ENCODE measurements around the gene KCNQ1.

The KCNQ1 gene

DNA sequence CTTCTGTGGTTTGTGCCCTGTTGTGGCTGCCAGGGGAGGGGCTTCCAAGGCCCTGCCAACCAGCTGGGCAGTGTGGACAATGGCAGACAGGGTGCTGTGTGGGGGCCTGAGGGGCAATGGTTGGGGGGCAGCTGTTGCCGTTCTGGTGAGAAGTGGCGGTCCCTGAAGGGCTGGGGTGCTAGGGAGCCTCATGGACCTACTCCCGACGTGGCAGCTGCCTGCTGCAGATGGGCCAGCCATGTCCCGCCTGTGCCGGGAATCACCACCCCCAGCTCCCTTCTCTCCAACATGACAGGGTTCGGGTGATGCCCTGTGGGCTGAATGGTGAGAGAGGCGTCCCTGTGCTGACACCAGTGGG, 74.2 kb downstream of the KCNQ1 start:
- Histone ChIP-seq H3K27me3 (replicated peaks; ENCODE audit: control insufficient read depth, insufficient read depth, low read length) (no peaks in the 10 kb centered on the region), H3K36me3 (ENCODE audit: control insufficient read depth, insufficient read depth, low read length) (no peaks in the 10 kb centered on the region), H3K4me3 (replicated peaks; ENCODE audit: low read depth, low read length) (no peak overlapping the region)
- TF ChIP-seq, protein P1, sequence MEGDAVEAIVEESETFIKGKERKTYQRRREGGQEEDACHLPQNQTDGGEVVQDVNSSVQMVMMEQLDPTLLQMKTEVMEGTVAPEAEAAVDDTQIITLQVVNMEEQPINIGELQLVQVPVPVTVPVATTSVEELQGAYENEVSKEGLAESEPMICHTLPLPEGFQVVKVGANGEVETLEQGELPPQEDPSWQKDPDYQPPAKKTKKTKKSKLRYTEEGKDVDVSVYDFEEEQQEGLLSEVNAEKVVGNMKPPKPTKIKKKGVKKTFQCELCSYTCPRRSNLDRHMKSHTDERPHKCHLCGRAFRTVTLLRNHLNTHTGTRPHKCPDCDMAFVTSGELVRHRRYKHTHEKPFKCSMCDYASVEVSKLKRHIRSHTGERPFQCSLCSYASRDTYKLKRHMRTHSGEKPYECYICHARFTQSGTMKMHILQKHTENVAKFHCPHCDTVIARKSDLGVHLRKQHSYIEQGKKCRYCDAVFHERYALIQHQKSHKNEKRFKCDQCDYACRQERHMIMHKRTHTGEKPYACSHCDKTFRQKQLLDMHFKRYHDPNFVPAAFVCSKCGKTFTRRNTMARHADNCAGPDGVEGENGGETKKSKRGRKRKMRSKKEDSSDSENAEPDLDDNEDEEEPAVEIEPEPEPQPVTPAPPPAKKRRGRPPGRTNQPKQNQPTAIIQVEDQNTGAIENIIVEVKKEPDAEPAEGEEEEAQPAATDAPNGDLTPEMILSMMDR (IDR thresholded peaks at IDR 0.05; ENCODE audit: insufficient read depth, low read length, poor library complexity, severe bottlenecking): no peak
- DNase-seq (ENCODE audit: extremely low read depth, insufficient read length): no peak

DNA sequence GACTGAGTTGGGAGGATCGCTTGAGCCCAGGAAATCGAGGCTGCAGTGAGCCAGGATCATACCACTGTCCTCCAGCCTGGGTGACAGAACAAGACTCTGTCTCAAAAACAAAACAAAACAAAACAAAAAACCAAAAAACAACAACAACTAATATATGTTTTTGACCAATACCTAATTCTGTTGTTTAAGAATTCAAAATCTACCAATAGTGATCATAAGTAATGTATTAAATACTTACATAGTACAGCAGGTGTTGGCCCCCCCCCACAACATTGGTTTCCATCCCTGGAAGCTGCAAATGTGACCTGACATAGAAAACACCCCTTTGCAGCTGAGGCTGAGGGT, 74.7 kb downstream of the KCNQ1 start:
- no peaks in the 10 kb centered on the region for H3K36me3 ChIP-seq (ENCODE audit: control insufficient read depth, insufficient read depth, low read length)
- no peaks in the 10 kb centered on the region for H3K27me3 ChIP-seq (replicated peaks; ENCODE audit: control insufficient read depth, insufficient read depth, low read length)

DNA sequence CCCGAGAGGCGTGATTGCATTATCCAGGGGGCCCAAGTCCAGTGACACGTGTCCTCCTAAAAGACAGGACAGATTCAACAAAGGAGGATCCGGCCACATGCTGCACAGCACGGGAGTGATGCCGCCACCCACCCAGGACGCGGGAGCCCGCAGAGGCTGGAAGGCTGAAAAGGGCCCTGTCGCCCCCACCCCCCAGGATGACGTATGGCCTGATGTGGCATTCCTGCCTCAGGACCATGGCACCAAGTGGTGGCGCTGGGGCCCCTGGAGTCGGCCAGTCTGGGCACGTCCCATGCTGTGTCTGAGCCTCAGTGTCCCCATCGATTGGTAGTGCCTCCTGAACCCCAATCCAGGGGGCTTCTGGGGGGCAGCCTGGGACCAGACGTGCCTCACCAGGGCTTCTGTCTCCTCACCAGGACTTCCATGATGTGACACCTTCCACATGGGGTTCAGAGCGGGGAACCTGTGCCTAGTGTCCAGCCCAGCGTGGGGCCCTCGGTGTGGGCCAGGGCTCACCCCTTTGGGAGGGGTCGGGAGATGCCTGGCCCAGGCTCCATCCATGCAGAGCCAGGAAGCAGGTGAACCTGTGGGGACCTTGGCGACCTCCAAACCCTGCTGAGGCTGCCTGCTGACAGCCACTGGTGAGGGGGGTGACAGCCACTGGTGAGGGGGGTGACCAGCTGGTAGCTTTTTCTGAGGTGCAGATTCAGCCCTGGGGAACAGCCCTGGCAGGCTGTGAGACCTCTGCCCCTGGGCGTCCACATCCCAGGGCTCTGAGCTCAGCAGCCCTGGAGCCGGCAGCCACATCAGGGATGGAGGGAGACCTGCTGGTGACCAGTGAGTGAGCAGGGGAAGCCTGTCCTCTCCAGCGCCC, 75.3 kb downstream of the KCNQ1 start:
- no peak overlapping the region for H3K4me3 ChIP-seq (replicated peaks; ENCODE audit: low read depth, low read length)
- H3K36me3 ChIP-seq (ENCODE audit: control insufficient read depth, insufficient read depth, low read length): no peaks in the 10 kb centered on the region
- DNase-seq (ENCODE audit: extremely low read depth, insufficient read length): no peak
- TF ChIP-seq, protein P1 (IDR thresholded peaks at IDR 0.05; ENCODE audit: insufficient read depth, low read length, poor library complexity, severe bottlenecking): no peak
- no peaks in the 10 kb centered on the region; the same call in 1 of the 2 replicates for H3K27me3 ChIP-seq (replicated peaks; ENCODE audit: control insufficient read depth, insufficient read depth, low read length)

More for the DNA sequence above, 74.7 kb downstream of the KCNQ1 start:
- DNase-seq (ENCODE audit: extremely low read depth, insufficient read length): no peak
- H3K4me3 ChIP-seq (replicated peaks; ENCODE audit: low read depth, low read length): no peak overlapping the region
- TF ChIP-seq, protein P1 (IDR thresholded peaks at IDR 0.05; ENCODE audit: insufficient read depth, low read length, poor library complexity, severe bottlenecking): no peak

DNA sequence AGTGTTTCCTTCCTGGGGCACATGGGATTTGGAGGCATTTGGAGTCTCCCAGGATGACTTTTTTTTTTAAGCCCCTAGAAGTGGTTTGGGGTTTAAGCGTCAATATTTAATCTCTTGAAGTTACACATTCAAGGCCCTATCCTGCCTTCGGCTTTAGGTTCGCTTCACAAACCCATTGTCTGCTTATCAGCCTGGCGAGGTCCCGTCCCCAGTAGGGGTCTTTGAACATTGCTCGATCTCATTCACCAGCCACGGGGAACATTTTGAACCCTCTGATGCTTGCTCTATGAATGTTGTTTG, 75.9 kb downstream of the KCNQ1 start:
- TF ChIP-seq, protein P1 (IDR thresholded peaks at IDR 0.05; ENCODE audit: insufficient read depth, low read length, poor library complexity, severe bottlenecking): no peak
- Histone ChIP-seq H3K4me3 (replicated peaks; ENCODE audit: low read depth, low read length) (no peak overlapping the region), H3K27me3 (replicated peaks; ENCODE audit: control insufficient read depth, insufficient read depth, low read length) (no peaks in the 10 kb centered on the region; the same call in 1 of the 2 replicates), H3K36me3 (ENCODE audit: control insufficient read depth, insufficient read depth, low read length) (no peaks in the 10 kb centered on the region)
- no peak for DNase-seq (ENCODE audit: extremely low read depth, insufficient read length)

DNA sequence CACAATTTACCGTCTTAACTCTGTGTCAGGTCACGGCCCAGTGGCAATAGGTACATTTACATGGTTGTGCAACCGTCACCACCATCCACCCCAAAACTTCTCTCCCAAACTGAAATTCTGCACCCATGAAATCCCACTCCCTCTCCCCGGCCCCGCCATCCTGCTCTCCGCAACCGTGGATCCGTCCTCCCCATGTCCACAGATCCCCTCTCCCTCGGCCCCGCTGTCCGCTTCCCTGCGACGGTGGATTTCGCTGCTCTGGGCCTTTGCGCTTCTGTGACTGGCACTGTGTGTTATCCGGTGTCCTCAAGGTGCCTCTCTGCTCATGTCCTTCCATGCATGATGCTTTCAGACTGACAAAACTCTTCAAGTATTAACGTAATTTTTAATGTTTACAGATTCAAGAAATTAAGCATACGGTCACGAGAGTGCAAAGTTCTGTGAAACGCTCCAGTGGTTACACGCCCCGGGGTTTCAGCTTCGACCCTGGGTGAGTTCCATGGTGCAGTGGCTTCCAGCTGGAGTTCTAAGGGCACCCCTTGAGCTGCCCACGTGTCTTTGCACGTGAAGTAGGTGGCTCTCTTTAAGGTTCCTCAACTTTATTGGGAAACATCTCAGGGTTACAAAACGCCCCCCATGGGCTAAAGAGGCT, 76.4 kb downstream of the KCNQ1 start:
- Histone ChIP-seq H3K27me3 (replicated peaks; ENCODE audit: control insufficient read depth, insufficient read depth, low read length) (no peaks in the 10 kb centered on the region; the same call in 1 of the 2 replicates), H3K36me3 (ENCODE audit: control insufficient read depth, insufficient read depth, low read length) (no peaks in the 10 kb centered on the region), H3K4me3 (replicated peaks; ENCODE audit: low read depth, low read length) (no peak overlapping the region)
- DNase-seq (ENCODE audit: extremely low read depth, insufficient read length): no peak
- TF ChIP-seq, protein P1 (IDR thresholded peaks at IDR 0.05; ENCODE audit: insufficient read depth, low read length, poor library complexity, severe bottlenecking): no peak

Data from GM06990 (cell line).